ENCODE results near the gene TBC1D4.

DNA sequence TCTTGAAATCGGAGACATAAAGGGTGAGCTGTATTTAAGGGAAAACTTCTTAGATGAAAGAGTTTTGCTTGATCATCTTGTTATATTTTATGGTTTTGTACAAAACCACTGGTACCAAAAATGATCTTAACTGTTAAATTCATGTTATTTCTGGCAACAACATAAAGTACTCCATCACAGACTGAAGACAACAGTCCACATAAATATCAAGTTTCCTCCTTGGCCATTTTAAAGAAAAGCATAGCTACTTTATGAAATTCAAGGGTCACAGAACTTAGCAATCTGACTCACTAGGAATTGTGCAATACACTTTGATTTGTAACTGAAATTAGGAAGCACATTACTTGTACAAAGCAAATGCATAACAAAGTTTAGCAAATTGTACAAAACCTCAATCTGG is 66.3 kb downstream of the TBC1D4 start:
- TF ChIP-seq, protein P1, sequence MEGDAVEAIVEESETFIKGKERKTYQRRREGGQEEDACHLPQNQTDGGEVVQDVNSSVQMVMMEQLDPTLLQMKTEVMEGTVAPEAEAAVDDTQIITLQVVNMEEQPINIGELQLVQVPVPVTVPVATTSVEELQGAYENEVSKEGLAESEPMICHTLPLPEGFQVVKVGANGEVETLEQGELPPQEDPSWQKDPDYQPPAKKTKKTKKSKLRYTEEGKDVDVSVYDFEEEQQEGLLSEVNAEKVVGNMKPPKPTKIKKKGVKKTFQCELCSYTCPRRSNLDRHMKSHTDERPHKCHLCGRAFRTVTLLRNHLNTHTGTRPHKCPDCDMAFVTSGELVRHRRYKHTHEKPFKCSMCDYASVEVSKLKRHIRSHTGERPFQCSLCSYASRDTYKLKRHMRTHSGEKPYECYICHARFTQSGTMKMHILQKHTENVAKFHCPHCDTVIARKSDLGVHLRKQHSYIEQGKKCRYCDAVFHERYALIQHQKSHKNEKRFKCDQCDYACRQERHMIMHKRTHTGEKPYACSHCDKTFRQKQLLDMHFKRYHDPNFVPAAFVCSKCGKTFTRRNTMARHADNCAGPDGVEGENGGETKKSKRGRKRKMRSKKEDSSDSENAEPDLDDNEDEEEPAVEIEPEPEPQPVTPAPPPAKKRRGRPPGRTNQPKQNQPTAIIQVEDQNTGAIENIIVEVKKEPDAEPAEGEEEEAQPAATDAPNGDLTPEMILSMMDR (conservative IDR thresholded peaks at IDR 0.05) = no peak
- no peak for TF ChIP-seq EZH2 (IDR thresholded peaks at IDR 0.05; ENCODE audit: low read depth)
